HG03442 (cell line): Measurements from ENCODE around the gene ZDHHC18.

Experiments used
- ATAC-seq: cut with Tn5 transposase; IDR thresholded peaks from one replicate; pipeline ENCODE4 v1.9.1; 2021; ENCODE audit warnings: mild to moderate bottlenecking, moderate library complexity; ENCODE audit not compliant: unreplicated experiment

Gene ZDHHC18, protein sequence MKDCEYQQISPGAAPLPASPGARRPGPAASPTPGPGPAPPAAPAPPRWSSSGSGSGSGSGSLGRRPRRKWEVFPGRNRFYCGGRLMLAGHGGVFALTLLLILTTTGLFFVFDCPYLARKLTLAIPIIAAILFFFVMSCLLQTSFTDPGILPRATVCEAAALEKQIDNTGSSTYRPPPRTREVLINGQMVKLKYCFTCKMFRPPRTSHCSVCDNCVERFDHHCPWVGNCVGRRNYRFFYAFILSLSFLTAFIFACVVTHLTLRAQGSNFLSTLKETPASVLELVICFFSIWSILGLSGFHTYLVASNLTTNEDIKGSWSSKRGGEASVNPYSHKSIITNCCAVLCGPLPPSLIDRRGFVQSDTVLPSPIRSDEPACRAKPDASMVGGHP

DNA sequence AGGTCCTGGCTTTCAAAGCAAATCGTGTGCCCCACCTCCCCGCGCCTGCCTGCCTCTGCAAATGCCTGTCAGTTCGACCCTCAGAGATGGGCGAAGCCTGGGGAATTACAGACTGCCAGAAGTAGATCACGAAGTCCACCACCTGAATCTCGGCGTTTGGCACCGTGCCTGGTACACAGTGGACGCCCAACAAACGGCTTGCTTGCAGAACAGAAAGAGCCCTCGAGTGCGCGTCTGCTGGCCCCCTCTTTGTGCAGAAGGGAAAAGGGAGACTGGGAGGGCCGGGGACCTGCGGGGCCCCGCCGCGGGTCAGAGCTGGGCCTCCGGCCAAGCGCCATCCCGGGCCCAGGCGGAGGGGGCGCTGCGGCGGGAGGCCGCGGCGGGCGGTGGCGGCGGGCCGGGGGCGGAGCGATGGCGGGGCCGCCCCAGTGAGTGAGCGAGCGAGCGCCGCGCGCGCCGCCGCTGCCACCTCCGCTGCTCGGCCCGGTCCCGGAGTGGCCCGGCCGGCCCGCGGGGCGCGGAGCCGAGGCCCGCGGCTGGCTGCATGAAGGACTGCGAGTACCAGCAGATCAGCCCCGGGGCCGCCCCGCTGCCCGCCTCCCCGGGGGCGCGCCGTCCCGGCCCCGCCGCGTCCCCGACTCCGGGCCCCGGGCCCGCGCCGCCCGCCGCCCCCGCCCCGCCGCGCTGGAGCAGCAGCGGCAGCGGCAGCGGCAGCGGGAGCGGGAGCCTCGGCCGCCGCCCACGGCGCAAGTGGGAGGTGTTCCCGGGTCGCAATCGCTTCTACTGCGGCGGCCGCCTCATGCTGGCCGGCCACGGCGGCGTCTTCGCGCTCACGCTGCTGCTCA lies at the start of gene ZDHHC18:
TSS of gene ZDHHC18 (plus strand) at position 428 of the 845 bp plus-strand sequence. CDS start at position 545, 117 bp downstream.
- peak; percentile 63 for ATAC-seq

DNA sequence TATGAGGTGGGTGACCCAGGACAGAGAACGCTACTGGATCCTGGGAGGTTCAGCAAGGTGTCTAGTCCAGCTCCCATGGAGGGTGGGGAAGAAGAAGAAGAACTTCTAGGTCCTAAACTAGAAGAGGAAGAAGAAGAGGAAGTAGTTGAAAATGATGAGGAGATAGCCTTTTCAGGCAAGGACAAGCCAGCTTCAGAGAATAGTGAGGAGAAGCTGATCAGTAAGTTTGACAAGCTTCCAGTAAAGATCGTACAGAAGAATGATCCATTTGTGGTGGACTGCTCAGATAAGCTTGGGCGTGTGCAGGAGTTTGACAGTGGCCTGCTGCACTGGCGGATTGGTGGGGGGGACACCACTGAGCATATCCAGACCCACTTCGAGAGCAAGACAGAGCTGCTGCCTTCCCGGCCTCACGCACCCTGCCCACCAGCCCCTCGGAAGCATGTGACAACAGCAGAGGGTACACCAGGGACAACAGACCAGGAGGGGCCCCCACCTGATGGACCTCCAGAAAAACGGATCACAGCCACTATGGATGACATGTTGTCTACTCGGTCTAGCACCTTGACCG lies 47.3 kb upstream of the ZDHHC18 start:
- no peak for ATAC-seq

DNA sequence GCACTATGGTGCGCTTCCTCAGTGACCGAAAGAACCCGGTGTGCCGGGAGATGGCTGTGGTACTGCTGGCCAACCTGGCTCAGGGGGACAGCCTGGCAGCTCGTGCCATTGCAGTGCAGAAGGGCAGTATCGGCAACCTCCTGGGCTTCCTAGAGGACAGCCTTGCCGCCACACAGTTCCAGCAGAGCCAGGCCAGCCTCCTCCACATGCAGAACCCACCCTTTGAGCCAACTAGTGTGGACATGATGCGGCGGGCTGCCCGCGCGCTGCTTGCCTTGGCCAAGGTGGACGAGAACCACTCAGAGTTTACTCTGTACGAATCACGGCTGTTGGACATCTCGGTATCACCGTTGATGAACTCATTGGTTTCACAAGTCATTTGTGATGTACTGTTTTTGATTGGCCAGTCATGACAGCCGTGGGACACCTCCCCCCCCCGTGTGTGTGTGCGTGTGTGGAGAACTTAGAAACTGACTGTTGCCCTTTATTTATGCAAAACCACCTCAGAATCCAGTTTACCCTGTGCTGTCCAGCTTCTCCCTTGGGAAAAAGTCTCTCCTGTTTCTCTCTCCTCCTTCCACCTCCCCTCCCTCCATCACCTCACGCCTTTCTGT lies 46.0 kb upstream of the ZDHHC18 start:
- ATAC-seq = no peak

DNA sequence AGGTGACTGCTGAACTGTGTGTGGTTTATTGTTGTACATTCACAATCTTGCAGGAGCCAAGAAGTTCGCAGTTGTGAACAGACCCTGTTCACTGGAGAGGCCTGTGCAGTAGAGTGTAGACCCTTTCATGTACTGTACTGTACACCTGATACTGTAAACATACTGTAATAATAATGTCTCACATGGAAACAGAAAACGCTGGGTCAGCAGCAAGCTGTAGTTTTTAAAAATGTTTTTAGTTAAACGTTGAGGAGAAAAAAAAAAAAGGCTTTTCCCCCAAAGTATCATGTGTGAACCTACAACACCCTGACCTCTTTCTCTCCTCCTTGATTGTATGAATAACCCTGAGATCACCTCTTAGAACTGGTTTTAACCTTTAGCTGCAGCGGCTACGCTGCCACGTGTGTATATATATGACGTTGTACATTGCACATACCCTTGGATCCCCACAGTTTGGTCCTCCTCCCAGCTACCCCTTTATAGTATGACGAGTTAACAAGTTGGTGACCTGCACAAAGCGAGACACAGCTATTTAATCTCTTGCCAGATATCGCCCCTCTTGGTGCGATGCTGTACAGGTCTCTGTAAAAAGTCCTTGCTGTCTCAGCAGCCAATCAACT lies 45.2 kb upstream of the ZDHHC18 start:
- no peak for ATAC-seq

DNA sequence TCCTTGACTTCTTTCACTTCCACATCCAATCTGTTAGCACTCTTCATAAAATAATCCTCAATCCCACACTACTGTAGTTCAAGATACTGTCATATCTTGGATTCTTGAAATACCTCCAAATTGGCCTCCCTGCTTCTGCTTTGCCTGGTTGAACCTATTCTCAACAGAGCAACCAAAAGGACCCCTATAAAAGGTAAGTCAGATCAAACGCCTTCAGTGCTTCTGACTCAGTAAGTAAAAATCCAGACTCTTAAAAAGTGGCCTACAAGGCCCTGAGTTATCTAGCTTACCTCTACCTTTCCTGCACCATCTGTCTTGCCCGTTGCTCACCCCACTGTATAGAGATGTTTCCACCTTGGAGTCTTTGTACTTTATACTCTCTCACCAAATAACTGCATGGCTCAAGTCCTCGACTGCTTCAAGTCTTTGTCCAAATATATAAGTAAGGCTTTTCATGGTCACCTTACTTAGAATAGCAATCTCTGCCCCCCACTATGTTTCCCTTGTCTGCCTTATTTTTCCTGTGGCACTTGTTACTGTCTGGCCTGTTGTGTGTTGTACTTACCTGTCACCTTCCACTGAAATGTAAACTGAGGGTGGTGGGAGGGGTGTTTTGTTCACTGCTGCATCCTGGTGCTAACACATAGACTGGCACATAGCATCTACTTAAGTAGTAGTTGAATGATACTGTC lies 43.8 kb upstream of the ZDHHC18 start:
- no peak for ATAC-seq

DNA sequence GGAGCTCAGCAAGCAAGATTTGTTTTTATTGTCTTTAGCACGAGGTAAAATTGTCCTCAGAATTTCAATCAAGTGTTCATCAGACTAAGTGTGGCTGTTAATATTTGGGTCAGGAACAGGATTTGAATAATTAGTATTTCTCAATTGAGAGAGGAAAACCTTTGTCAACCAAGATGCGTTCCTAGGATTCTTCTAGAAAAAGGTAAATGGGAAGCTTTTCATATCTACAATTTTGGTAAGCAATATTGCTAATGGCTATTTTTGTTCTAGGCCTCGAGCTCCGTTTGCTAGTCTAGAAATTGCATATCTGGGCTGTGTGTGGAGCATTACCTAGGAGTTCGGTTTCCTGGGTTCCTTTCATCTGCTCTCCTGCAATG lies 42.9 kb upstream of the ZDHHC18 start:
- ATAC-seq = no peak

DNA sequence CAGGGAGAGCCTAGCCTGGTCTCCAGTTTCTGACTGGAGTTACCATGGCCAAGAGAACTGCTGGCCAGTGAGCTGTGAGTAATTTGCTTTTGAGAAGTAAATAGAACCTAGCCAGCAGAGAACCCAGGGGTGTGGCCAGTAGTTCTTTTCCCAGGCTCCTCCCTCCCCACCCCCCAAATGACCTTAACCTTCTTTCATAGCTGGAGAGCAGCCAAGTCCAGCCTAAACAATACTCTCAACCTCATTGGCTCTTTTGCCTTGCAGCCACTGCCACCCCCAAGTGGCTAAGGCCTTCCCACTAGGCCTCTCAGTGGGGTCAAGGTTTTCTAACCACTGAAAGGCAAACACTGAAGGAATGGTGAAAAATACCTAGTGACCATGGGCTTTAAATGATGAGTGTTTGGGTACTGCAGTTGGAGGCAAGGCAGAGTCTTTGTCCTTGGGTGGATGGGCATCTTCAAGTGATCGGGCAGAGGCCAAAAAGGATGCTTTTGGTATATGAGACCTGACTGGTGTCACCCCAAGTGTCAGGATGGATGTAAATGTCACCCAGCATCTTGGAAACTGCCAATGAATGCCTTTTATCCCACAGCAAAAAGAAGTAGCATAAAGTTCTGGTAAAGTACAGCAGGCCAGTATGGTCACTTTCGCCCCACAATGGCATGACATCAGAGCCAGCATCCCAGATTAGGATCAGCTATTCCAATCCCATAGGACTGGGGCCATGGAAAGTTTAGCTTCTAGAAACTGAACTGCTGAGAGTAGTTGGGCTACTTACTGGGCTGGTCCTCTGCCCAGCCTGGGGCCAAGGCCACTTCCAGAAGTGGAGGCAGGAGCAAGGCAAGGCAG lies 42.2 kb upstream of the ZDHHC18 start:
- no peak for ATAC-seq

DNA sequence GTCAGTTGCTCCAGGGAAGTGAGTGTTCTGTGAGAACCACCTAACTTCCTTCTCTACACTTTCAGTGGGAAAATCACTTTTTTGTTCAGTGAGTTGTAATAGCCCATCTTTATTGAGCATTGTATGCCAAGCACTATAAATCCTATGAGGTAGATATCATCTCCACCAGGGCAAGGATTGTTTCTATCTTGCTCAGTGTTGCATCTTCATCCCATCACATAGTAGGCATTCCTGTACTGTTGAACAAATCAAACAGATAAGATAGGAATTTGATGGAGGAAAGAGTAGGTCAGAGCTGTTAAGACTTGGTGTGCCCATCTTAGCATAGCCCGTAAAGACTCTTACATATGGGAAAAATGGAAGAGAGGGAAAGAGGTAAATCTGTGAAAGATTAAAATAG lies 41.6 kb upstream of the ZDHHC18 start:
- no peak for ATAC-seq

DNA sequence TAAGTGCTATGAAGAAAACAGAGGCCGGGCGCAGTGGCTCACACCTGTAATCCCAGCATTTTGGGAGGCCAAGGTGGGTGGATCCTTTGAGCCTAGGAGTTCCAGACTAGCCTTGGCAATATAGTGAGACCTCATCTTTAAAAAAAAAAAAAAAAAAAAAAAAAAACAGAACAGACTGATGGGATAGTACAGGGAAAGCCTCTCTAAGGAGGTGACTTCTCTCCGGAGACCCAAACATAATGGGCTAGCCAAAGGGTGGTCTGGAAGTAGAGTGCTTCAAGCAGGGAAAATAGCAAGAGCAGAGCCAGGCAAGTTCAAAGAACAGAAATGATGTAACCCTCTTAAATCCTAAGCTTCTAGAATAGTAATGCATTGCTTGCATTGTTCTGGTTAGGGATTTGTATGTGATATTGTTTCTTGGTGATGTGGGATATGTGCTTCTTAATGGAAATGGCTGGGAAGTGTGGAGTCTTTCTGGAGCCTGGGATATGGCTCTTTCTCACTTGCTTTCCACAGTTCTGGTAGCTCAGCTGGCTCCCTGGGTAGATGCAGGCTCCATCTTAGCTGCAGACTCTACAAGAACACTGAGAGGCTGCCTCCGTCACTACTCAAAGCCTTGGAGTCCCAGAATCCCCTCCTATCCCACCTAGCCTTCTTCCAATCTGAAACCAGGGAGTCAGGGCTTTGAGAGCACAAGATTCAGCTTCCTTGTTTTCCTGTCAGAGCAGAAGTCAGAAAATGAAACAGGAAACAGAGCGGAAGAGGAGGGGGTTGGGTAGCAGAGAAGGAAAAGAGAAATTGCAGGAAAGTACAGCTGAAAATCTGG lies 40.7 kb upstream of the ZDHHC18 start:
- no peak for ATAC-seq

DNA sequence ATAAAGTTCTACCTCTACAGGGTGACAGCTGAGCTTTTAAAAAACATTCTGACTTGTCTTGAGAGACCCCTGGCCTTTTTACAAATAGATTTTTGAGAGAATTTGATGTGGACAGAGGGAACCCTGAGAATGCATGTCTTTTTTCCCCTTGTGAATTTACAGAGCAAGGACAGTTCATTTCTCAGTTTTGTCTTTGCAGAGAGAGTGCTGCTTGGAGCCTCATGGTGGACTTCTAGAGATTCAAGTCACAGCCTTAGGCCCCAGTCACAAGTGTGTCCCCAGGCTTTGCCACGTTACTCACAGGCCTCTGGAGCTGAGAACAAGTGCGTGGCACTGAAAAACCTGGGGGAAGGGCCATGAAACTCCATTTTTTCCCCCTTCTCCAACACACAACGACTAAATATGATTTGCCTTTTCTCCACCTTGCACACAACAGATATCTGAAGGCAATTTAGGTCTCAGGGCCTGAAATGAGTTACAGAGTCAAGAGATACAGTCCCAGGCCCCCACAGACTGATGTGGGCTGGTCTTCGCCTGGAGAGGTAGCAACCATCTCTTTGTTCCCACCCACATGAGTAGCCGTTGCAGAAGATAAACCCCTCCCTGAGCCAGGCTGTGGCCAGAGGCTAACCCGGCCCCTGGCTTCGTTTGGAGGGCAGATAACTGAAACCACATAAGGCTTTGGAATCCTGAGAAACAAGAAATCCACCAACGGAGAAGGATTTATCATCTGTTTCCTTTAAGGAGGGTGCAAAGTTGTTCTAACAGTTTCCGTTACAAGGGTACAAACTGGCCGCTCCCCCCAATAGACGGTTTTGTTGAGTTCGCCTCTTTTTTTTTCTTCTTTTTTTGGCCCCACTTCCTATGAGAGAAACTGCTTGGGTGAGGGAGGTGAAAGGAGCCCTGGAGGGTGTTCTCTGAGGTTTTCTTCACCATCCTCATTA lies 39.8 kb upstream of the ZDHHC18 start:
- ATAC-seq = no peak

DNA sequence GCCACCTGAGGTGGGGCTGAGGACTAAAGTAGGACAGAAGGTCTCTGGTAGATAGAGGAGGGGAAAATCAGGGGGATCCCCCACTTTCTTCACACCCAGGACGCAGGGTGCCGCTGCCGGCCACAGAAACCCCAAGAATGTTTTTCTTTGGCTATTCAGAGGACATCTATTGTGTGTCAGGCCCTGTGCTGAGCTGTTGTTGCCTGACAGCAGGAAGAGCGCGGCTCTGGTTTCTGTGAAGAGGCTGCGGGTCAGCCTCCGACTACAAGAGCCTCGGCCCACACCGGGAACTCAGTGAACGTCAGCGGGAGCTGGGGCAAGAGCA lies 39.1 kb upstream of the ZDHHC18 start:
- peak; percentile 35 for ATAC-seq

DNA sequence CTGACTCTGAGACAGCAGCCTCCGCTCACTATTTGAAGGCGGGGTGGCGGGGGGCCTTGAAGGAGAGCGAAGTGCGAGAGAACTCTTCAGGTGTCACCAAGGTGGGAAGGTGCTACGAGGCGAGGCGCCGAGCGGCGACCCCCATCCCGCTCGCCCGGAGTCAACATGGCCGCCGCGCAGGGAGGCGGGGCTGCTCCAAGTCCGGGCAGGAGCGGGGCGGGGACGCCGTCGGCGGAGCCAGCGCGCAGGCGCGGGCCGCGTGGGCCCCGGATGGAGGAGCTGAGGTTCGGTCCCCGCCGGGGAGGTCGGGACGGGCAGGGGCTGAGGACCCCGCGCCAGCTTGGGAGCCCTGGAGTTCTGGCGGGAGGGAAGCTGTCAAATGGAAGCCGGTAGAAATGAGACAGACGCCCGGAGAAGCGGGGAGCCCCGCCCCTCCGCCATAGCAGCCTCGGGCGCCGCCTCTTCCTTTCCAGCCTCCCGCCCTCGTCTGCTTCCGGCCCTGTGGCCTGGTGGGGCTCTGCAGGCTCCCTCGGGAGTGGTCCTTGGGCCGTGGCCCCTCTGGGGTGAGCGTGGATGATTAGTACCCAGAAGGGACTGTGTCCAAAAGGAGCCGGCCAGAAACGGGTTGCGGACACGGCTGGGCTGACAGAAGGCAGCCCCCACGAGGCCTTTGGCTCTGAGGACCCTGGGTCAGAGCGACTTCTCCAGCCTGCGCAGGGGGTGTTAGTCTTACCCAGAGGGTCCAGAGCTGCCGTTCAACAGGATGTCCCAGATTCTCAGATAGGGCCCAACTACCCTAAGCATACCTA lies 38.6 kb upstream of the ZDHHC18 start, which contains the start of gene PIGV:
TSS of gene PIGV (plus strand) at position 245 of the 809 bp plus-strand sequence. CDS start 2,866 bp downstream, outside the sequence.
- ATAC-seq = peak; percentile 63

DNA sequence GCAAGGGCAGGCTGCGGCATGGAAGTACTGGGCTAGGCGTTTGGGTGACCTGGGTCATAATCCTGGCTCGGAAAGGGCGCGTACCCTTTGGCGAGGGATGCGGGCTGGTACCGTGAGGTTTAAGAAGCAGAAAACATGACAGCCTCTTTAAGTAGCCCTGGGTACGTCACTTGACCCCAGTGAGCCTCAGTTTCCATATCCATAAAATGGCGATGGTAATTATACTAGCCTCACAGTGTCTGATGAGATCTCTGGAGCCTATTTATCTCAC lies 38.0 kb upstream of the ZDHHC18 start:
- no peak for ATAC-seq

DNA sequence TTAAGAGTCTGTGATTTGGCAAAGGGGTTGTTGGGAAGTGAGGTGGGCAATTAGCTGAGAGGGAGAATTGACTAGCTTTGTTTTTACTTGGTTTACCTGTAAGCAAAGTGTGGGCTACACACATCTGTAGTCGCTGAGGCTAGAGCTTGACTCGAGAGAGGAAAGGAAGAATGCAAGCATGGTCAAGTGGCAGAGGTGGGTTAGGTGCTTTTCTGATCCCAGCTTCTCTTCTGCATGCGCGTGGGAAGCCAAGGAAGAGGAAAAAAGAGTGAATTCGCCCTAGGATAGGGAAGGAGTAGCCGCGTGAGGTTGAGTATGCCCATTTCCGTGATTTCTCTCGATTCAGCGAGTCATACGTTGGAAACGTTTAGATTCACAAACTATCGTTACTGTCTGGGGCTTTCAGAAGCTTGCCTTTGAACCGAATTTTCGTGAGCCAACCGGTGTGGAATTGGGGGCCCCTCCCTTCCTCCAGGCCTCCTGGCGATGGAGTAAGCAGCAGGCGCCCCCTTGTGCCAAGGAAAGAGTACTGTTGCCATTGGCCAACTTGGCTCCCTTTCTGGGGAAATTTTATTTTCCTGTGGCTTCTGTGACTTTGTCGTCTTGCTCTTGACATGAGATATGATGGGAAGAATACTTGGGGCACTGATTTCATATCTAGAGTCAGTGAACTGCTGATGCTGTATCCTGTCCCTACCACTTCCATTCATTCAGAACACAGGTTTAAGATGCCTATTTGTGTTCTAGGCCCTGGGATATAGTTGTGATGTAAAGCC lies 37.5 kb upstream of the ZDHHC18 start:
- no peak for ATAC-seq

DNA sequence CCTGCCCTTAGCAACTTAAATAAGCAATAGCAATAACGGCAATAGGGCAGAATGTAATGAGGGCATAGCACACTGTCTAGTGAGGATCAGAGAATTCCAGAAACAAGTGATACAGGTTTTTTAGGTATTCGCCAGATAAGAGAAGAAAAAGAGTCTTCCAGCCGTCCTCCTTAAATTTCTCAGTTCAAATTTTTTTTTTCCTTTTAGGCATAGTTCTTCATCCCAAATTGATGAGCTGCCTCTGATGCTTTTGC lies 36.9 kb upstream of the ZDHHC18 start:
- ATAC-seq = no peak

DNA sequence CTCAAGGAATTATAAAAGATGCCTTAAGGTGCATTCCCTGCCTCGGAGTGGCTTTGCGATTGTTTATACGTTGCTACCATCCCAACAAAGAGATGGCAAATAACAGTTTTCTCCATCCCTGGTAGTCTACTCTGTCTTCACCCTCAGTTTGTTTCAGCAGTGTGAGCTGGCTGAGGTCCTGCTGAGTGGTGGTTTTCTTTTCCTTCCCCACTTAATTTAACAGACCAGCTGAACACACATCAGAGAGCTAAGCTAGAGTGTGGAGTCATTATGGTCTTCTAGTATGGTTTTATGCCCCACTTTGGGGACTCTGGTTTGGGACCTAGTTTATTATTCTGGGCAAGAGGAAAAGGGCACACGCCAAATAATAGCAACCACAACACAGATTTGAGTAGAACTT lies 36.6 kb upstream of the ZDHHC18 start:
- no peak for ATAC-seq
